Measurements from ENCODE around the gene NDUFB2.

GRCh38 chr7:140669352-140669751 lies 27.2 kb upstream of the NDUFB2 start:
- TF ChIP-seq NFRKB (IDR thresholded peaks at IDR 0.05) (no peak), FOXM1 (IDR thresholded peaks at IDR 0.05; ENCODE audit: borderline replicate concordance) (no peak), ELF4 (IDR thresholded peaks at IDR 0.05) (no peak), TARDBP (IDR thresholded peaks at IDR 0.05) (no peak), L3MBTL2 (conservative IDR thresholded peaks at IDR 0.05) (no peak), ARNT (IDR thresholded peaks at IDR 0.05) (no peak)
